GM20000 (cell line): ENCODE measurements around the gene JPH3.

Experiments
- DNase-seq: peaks from one replicate; pipeline ENCODE4 v3.0.0; 2012; ENCODE audit warnings: low spot score
- TF ChIP-seq, protein P1 (sequence below): IDR thresholded peaks from 2 replicates; pipeline ENCODE4 v1.5.1; 2012; ENCODE audit warnings: mild to moderate bottlenecking, control low read depth; ENCODE audit errors: extremely low read depth, missing control alignments

The JPH3 gene

DNA sequence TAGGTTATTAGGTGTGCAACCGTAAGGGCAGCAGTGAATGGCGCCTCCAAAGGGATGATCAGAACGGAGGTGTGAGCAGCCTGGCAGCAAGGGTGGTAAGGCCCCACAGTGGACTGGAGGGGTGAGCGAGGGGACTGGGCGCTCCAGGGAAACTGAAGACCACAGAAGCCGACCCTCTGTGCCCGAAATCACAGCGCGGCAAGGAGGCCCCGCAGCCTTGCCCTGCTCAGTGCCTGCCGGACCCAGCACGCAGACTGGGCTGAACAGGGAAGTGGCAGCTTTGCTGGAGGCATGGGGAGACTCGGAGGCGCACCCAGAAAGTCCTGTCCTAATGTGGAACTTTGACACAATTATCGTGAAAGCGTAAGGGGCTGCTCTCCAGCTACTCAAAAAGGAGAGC is 125.0 kb downstream of the JPH3 start:
- no peak for DNase-seq
- TF ChIP-seq, protein P1, sequence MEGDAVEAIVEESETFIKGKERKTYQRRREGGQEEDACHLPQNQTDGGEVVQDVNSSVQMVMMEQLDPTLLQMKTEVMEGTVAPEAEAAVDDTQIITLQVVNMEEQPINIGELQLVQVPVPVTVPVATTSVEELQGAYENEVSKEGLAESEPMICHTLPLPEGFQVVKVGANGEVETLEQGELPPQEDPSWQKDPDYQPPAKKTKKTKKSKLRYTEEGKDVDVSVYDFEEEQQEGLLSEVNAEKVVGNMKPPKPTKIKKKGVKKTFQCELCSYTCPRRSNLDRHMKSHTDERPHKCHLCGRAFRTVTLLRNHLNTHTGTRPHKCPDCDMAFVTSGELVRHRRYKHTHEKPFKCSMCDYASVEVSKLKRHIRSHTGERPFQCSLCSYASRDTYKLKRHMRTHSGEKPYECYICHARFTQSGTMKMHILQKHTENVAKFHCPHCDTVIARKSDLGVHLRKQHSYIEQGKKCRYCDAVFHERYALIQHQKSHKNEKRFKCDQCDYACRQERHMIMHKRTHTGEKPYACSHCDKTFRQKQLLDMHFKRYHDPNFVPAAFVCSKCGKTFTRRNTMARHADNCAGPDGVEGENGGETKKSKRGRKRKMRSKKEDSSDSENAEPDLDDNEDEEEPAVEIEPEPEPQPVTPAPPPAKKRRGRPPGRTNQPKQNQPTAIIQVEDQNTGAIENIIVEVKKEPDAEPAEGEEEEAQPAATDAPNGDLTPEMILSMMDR: no peak

DNA sequence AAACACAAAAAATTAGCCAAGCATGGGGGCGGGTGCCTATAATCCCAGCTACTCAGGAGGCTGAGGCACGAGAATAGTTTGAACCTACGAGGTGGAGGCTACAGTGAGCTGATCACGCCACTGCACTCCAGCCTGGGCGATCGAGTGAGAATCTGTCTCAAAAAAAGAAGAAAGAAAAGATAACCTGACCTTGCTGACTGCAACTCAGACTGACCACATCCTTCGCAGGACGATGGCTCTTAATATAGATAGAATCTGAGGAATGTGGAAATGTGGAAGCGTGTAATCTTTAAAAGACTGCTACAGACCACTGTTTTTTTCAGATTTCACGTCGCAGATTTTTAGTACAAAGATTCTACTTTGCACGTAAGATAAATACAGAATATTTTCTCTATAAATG is 125.7 kb downstream of the JPH3 start:
- no peak for DNase-seq
- TF ChIP-seq, protein P1: no peak

DNA sequence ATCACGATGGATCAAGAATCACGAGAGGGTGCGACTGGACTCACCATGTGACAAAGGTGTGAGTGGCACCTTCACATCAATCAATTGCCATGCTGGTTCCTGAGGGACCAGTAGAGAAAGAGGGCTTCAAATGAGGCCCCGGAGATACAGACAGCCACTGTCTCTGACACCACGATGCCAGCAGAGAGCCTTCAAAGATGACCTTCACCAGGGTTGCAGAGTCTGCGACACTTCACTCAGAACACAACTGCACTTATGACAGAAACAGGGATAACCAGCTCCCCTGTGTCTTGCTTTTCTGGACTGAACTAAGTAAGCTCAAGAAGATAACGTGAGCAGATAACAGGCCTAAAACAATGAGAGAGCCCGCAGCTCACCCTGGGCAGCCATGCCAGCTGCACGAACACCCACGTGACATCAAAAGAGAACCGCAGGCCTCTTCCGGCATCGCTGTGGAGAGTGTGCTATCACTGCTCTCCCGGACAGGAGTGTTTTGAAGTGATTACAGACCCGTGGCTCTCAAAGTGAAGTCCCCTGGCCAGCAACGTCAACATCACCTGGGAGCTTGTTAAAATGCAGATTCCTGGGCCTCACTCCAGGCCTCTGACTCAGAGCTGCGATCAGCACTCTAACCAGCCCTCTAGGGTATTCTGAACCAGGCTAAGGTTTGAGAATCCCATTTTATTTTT is 127.1 kb downstream of the JPH3 start:
- TF ChIP-seq, protein P1: no peak
- DNase-seq: no peak

DNA sequence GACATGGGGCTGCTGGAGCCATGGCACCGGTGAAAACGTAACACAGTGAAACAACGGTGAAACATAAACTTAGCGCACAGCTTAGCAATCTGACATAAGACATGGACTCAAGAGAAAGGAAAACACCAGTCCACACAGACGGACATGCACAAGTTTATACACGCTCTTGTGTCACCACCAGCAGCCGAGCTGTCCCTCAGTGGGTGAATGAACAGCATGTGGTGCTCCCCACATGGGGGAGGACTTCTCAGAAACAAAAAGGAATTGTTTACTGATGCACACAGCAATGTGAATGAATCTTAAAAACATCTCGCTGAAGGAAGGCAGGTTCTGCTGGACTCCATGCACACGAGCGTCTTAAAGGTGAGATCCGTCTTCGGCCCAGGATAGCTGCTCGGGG is 129.3 kb downstream of the JPH3 start:
- TF ChIP-seq, protein P1: no peak
- no peak for DNase-seq

DNA sequence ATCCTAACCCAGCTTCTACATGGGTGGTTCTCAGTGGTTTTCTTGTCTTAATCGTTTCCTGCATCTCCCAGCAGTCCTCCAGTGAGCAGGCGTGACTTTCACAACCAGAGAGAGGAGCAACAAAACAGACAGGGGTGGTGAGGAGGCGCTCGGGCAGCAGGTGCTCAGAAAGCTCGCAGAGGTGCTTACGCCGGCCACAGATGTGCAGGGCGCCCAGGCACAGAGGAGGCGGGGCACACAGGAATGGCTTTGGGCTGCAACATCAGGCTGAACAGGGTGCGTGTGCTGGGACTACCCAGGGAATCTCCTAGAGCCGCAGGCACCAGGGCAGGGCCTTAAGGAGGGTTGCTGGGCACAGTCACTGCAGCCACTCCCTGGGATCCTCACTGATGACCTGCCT is 130.9 kb downstream of the JPH3 start:
- TF ChIP-seq, protein P1: no peak
- no peak for DNase-seq

DNA sequence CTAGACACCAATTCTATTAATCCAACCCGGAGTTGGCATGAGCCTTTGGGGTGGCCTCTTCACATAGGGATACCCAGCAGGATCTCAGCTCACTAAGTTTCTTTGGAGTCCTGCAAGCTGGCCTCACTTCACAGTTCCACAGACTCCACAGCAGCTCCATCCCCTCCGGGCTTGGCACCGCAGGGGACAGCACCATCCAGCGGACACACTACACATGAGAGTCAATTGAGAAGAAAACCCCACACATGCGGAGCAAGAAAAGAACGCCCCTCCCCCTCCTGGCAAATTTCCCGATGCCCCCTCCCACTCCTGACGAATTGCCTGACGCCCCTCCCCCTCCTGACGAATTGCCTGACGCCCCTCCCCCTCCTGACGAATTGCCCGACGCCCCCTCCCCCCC is 132.3 kb downstream of the JPH3 start:
- no peak for DNase-seq

DNA sequence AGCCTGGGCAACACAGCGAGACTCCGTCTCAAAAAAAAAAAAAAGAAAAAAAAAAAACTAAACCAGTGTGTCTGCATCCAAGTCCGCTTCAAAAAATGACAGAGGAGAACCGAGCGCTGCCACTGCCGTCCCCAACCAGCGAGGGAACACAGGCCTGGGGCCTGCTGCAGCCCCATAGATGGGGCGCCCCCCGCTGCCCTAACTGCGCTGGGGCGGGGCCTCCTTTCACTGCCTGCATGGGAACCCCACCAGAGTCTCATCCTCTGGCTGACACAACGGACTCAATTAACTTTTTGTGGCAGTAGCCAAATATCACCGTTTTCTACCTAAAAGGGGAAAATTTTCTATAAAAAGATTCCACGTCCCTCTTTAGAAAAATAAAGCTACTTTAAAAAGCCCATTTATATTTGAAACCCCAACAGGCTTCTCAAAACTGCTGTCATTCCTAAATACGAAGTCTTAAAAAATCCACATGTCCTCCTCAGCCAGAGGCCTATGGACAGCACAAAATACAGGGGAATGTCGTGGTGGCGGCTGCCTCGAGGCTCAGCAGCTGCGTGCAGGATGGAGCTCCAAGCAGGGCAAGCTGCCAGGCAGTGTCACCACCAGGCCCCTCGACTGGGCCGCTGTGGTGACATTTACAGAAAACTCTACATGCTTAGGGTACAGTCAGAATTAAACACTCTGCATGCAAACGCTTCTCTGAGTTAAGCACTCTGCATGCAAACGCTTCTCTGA is 133.1 kb downstream of the JPH3 start:
- DNase-seq: no peak

More for the DNA sequence above, 132.3 kb downstream of the JPH3 start:
- TF ChIP-seq, protein P1: no peak

More for the DNA sequence above, 133.1 kb downstream of the JPH3 start:
- TF ChIP-seq, protein P1: no peak
